ENCODE data around the gene CDH13. TPM values are rescaled to one million over a fixed set of nuclear protein-coding genes. Genes with fewer than 3 reads are reported as not detected.

Gene CDH13
- total and polyA plus RNA-seq, 2 experiments from 2014 or later: 1.6 to 4.4 TPM

DNA sequence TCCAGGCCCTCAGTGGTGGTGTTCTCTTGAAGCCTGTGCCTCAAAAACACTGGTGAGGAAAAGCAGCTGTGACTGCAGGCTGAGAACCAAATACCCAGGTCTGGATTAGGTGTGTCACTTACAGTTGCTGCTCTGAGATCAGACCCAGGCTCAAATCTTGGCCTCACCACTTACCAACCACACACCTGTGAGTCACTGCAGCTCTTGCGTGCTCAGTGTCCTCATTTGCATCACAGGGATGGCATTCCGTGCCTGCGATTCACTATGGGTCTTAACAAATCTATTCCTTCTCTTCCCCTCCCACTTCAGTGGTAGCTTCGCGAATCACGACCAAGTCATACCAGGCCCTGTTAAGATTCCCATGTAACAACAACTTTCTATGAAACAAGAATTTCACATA is 947.6 kb downstream of the CDH13 start:
- H3K27me3 ChIP-seq (ENCODE audit: insufficient read depth): no peaks in the 10 kb centered on the region
- no peaks in the 10 kb centered on the region for H3K36me3 Mint-ChIP-seq (ENCODE audit: low read depth)
- no peak overlapping the region for H3K4me3 Mint-ChIP-seq
- H2AFZ ChIP-seq: no peak overlapping the region
- TF ChIP-seq EZH2phosphoT487 (IDR thresholded peaks at IDR 0.05; ENCODE audit: unreplicated experiment): no peak
- TF ChIP-seq, protein P1, sequence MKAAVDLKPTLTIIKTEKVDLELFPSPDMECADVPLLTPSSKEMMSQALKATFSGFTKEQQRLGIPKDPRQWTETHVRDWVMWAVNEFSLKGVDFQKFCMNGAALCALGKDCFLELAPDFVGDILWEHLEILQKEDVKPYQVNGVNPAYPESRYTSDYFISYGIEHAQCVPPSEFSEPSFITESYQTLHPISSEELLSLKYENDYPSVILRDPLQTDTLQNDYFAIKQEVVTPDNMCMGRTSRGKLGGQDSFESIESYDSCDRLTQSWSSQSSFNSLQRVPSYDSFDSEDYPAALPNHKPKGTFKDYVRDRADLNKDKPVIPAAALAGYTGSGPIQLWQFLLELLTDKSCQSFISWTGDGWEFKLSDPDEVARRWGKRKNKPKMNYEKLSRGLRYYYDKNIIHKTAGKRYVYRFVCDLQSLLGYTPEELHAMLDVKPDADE (IDR thresholded peaks at IDR 0.05): no peak
- no peak for TF ChIP-seq ZNF462 (CRISPR knock-in tag; IDR thresholded peaks at IDR 0.05)
- no peak for TF ChIP-seq ZNF114 (CRISPR knock-in tag; IDR thresholded peaks at IDR 0.05)
- no peak for TF ChIP-seq CREB1 (CRISPR knock-in tag; IDR thresholded peaks at IDR 0.05; ENCODE audit: low read depth)
- no peak for TF ChIP-seq ZNF331 (CRISPR knock-in tag; IDR thresholded peaks at IDR 0.05; ENCODE audit: low read depth)
- no peak for TF ChIP-seq NANOG (IDR thresholded peaks at IDR 0.05; ENCODE audit: borderline replicate concordance)
- no peaks in the 10 kb centered on the region for H3K9me2 ChIP-seq (ENCODE audit: insufficient read depth)
- no peaks in the 10 kb centered on the region for H3K4me1 ChIP-seq (ENCODE audit: insufficient read depth)
- DNase-seq (ENCODE audit: low spot score): peak; percentile 59
- no peaks in the 10 kb centered on the region for H3K9me3 Mint-ChIP-seq
- no peaks in the 10 kb centered on the region for H4K20me1 ChIP-seq (replicated peaks; ENCODE audit: insufficient read depth)
- no peak overlapping the region for H3K4me2 ChIP-seq
- H3F3A ChIP-seq (replicated peaks; ENCODE audit: low read depth): no peaks in the 10 kb centered on the region
- no peaks in the 10 kb centered on the region for H3K27me3 Mint-ChIP-seq (ENCODE audit: insufficient read depth, low read depth, poor library complexity)
- ATAC-seq: peak; percentile 87
- no peak overlapping the region for H3K4me3 ChIP-seq
- H3K27ac ChIP-seq (ENCODE audit: low read depth): no peak overlapping the region
- no peaks in the 10 kb centered on the region for H3K36me3 ChIP-seq (ENCODE audit: insufficient read depth)
- peaks cover 14% of the 10 kb centered on the region for H3K4me1 Mint-ChIP-seq
- H3K27ac Mint-ChIP-seq: no peak overlapping the region
- no peaks in the 10 kb centered on the region for H3K79me2 ChIP-seq (replicated peaks; ENCODE audit: insufficient read depth)

Data from GM23338 (cell line).